ENCODE results near the gene DCUN1D3.
A peak's percentile ranks its signal among the peaks of the same experiment; 100 is the strongest.
"Not testable (repeated sequence)": the region's sequence is repeated elsewhere in the genome, so short reads cannot be mapped to it uniquely, and the experiment has no call there.

DCUN1D3 gene

GRCh38 chr16:20818929-20819585 is 81.1 kb downstream of the DCUN1D3 start:
- no peak for DNase-seq

- DNase-seq, result no peak
These were observed 85.4 kb downstream of the DCUN1D3 start for GRCh38 chr16:20814784-20815183.

- no peak for DNase-seq
These were observed 87.6 kb downstream of the DCUN1D3 start for GRCh38 chr16:20812510-20812909.

GRCh38 chr16:20811889-20812439 is 88.2 kb downstream of the DCUN1D3 start:
- DNase-seq, result no peak

- no peak for DNase-seq
These were observed 92.3 kb downstream of the DCUN1D3 start for GRCh38 chr16:20807862-20808261.

- DNase-seq, result peak; percentile 96
These were observed 93.7 kb downstream of the DCUN1D3 start, which contains the start of the genes ERI2 and REXO5 for GRCh38 chr16:20806168-20807050. ERI2 (minus strand) TSS chr16:20806472; CDS start chr16:20806430, 42 bp downstream. REXO5 (plus strand) TSS chr16:20806527; CDS start chr16:20806954, 427 bp downstream.

- DNase-seq, result not testable (repeated sequence)
These were observed 94.4 kb downstream of the DCUN1D3 start for GRCh38 chr16:20805684-20806167.
